ENCODE results near the gene NEURL1. TPM values are rescaled to one million over a fixed set of nuclear protein-coding genes. Genes with fewer than 3 reads are reported as not detected.

The NEURL1 gene
- total and polyA plus RNA-seq, 2 experiments from 2014 or later = 2.7 to 3.5 TPM

GRCh38 chr10:103539751-103540150, 46.2 kb downstream of the NEURL1 start:
- H3K4me1 ChIP-seq (ENCODE audit: low read depth) = peaks cover 7% of the 10 kb centered on the region
- H3K27me3 ChIP-seq = no peaks in the 10 kb centered on the region
- no peak for TF ChIP-seq CTCF (IDR thresholded peaks at IDR 0.05; ENCODE audit: low read depth, low read length)
- H3K4me3 ChIP-seq = no peak overlapping the region
- H3K27ac ChIP-seq = no peak overlapping the region
- no peaks in the 10 kb centered on the region for H3K36me3 ChIP-seq
- no peak for DNase-seq (ENCODE audit: low read depth in 1 of 2, low spot score in 1 of 2)
- no peaks in the 10 kb centered on the region for H3K9me3 ChIP-seq (ENCODE audit: low read depth)

GRCh38 chr10:103540722-103541121, 47.2 kb downstream of the NEURL1 start:
- DNase-seq (ENCODE audit: low read depth in 1 of 2, low spot score in 1 of 2) = no peak
- no peak overlapping the region for H3K4me3 ChIP-seq
- H3K27ac ChIP-seq = no peak overlapping the region
- no peaks in the 10 kb centered on the region for H3K9me3 ChIP-seq (ENCODE audit: low read depth)
- no peak for TF ChIP-seq CTCF (IDR thresholded peaks at IDR 0.05; ENCODE audit: low read depth, low read length)
- peaks cover 7% of the 10 kb centered on the region for H3K4me1 ChIP-seq (ENCODE audit: low read depth)
- H3K27me3 ChIP-seq = no peaks in the 10 kb centered on the region
- no peaks in the 10 kb centered on the region for H3K36me3 ChIP-seq

GRCh38 chr10:103541616-103542015, 48.1 kb downstream of the NEURL1 start:
- Histone ChIP-seq H3K4me1 (ENCODE audit: low read depth) (peaks cover 7% of the 10 kb centered on the region), H3K36me3 (no peaks in the 10 kb centered on the region), H3K27me3 (no peaks in the 10 kb centered on the region), H3K9me3 (ENCODE audit: low read depth) (no peaks in the 10 kb centered on the region), H3K27ac (no peak overlapping the region), H3K4me3 (no peak overlapping the region)
- DNase-seq (ENCODE audit: low read depth in 1 of 2, low spot score in 1 of 2) = no peak
- TF ChIP-seq CTCF (IDR thresholded peaks at IDR 0.05; ENCODE audit: low read depth, low read length) = no peak

- DNase-seq (ENCODE audit: low read depth in 1 of 2, low spot score in 1 of 2) = peak; percentile 49 to 67
- Histone ChIP-seq H3K4me3 (peak overlapping the region; percentile 12), H3K36me3 (no peaks in the 10 kb centered on the region), H3K9me3 (ENCODE audit: low read depth) (no peaks in the 10 kb centered on the region), H3K27ac (no peak overlapping the region), H3K27me3 (no peaks in the 10 kb centered on the region), H3K4me1 (ENCODE audit: low read depth) (peaks cover 7% of the 10 kb centered on the region)
- peak; percentile 62 for TF ChIP-seq CTCF (IDR thresholded peaks at IDR 0.05; ENCODE audit: low read depth, low read length)
Measured at GRCh38 chr10:103542764-103543616, 49.5 kb downstream of the NEURL1 start.

- Histone ChIP-seq H3K4me3 (no peak overlapping the region), H3K27me3 (no peaks in the 10 kb centered on the region)
Measured at GRCh38 chr10:103543617-103544525, 50.4 kb downstream of the NEURL1 start.

More at GRCh38 chr10:103543617-103544525, 50.4 kb downstream of the NEURL1 start:
- no peak for TF ChIP-seq CTCF (IDR thresholded peaks at IDR 0.05; ENCODE audit: low read depth, low read length)
- DNase-seq (ENCODE audit: low read depth in 1 of 2, low spot score in 1 of 2) = no peak
- Histone ChIP-seq H3K36me3 (no peaks in the 10 kb centered on the region), H3K27ac (no peak overlapping the region), H3K9me3 (ENCODE audit: low read depth) (no peaks in the 10 kb centered on the region), H3K4me1 (ENCODE audit: low read depth) (peaks cover 7% of the 10 kb centered on the region)

All from cardiac muscle cell (in vitro differentiated cells and primary cell).